ENCODE measurements around the gene ITK. TPM values are rescaled to one million over a fixed set of nuclear protein-coding genes. Genes with fewer than 3 reads are reported as not detected.

Gene ITK
- total RNA-seq, 1 donor from 2014 or later: not detected

DNA sequence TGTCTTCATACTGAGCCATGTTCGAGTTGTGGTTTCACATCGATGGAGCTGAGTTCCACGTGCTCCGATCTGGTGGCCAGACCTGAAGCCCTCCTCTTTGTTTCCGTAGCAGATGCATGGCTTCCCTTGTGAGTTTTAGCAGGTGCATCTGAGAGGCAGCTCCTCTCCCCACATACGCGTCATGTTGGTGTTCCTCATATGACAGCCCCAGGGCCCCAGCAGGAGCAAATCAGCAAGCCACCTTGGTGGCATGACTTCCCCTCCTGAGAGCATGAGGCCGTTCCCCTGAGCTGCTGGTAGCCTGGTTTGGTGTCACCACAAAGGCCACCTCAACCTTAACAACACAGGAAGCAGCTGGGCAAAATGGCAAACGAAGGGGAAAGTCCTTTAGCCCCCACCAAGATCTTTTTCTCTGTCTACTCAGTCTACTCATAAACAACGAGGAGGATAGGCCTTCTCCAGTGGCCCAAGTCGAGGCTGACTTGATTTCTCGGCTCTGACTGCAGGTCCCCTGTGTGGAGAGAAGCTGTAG lies 91.2 kb downstream of the ITK start:
- FAIRE-seq (no peak), DNase-seq (ENCODE audit: low spot score in 2 of 2) (no peak)

- DNase-seq (ENCODE audit: low spot score in 2 of 2): no peak
- no peak for FAIRE-seq
Observed at GRCh38 chr5:157273131-157273556, 92.5 kb downstream of the ITK start.

DNA sequence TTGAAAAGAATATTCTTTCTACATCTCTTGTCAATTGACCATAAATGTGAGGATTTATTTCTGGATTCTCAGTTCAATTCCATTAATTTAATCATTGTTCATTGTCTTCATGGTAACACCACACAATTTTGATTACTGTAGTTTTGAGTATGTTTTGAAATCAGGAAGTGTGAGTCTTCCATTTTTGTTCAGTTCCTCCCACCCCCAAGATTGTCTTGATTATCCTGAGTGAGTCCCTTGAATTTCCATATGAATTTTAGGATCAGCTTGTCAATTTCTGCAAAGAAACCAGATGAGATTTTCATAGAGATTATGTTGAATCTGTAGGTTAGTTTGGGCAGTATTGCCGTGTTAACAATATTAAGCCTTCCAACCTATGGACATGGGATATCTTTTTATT lies 94.8 kb downstream of the ITK start:
- DNase-seq (ENCODE audit: low spot score in 2 of 2) (no peak), FAIRE-seq (peak; percentile 23)

DNA sequence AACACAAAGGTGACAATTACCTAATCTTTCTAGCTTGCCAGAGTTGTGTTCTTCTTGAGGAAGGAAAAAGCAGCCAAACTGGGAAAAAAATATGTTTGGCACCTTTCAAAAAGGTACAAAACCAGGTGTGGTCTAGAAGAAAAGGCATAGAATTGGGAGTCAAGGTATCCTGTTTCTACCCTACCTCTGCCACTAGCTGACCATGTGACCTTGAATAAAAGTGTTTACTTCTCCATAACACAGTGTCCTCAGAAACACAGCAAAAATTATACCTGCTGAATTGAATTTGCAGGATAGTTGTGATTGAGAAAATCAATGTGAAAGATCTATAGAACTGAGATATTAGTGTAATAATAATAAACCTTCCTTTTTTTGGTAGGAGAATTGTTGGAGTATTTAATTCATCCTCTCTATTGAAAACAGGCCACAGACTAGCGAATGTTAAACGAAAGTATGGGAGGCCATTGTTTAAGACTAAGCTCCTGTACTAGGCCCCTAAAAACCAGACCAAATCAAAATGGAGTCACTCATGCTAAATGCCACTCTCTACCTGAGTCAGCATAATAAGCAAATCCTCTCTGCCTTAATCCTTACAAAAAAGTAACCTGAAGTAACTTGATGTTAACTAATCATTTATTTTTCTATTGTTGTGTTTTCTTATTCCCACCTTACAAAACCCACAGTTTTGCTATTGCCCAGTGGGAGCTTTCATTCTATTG lies 97.8 kb downstream of the ITK start:
- DNase-seq (ENCODE audit: low spot score in 2 of 2) (no peak), FAIRE-seq (no peak)

DNA sequence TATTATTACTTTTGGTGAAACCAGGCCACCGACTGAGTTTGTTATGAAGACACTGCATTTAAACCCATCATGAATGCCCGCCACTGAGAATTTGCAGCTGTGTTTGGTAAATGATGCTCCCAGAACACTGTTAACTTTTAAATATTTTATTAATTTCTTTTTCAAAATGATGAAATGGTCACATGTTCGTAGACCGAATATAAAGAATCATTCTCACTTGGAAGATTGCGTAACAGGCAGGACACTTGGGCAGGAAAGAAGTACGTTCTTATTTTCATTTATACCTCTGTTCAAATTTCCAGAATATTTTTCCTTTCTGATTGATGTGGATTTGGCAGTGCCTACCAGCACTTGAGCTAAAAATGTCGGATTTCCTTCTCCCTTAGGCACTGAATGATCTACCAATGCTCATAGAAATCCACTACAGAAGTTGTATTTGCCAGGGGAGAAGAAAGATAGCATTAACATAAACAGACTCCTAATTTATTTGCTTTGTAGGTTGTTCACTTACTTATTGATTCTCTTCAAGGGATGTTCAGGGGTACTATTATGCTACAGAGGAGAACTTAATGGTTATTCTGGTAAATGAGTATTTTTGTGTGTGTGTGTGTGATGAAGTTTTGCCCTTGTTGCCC lies 99.1 kb downstream of the ITK start:
- no peak for FAIRE-seq
- no peak for DNase-seq (ENCODE audit: low spot score in 2 of 2)

- FAIRE-seq (no peak), DNase-seq (ENCODE audit: low spot score in 2 of 2) (no peak)
Observed at GRCh38 chr5:157280927-157281326, 100.3 kb downstream of the ITK start.

- FAIRE-seq (no peak), DNase-seq (ENCODE audit: low spot score in 2 of 2) (no peak)
Observed at GRCh38 chr5:157282150-157282549, 101.5 kb downstream of the ITK start.

- FAIRE-seq: no peak
- no peak for DNase-seq (ENCODE audit: low spot score in 2 of 2)
Observed at GRCh38 chr5:157283434-157283833, 102.8 kb downstream of the ITK start.

DNA sequence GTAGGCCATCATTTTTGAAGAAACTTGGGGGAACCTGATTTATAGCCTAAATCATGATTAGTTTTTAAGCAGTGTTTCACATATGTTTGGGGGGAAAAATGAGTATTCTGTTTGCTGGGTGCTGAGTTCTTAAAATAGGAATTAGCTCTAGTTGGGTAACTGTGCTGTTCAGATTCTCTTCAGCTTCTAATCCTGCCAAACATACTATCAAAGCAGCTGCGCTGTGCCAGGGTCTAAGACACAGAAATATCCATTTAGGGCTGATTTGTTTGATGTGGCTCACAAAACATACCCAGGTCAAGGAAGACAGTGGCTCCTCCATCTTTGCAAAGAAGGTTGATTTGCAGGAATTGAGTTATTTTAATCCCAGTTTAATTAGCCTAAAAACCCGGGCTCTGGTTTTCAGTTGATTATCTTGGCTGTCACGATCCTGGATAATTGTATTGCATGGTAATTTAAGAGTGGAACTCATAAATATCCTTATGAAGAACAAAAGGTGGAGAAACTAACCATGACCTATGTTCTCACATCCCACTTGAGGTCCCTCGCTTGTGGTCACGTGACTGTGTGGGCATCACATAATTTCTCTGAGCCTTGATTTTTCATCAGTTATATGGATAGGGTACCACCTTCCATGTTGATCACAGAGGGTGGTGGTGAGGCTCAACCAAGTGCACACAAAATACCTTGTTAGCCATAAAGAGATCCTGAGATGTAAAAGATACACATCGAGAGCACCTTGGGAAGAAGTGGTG lies 104.0 kb downstream of the ITK start:
- FAIRE-seq (no peak), DNase-seq (ENCODE audit: low spot score in 2 of 2) (no peak)

GRCh38 chr5:157285310-157286035 lies 104.8 kb downstream of the ITK start:
- DNase-seq (ENCODE audit: low spot score in 2 of 2) (no peak), FAIRE-seq (no peak)

DNA sequence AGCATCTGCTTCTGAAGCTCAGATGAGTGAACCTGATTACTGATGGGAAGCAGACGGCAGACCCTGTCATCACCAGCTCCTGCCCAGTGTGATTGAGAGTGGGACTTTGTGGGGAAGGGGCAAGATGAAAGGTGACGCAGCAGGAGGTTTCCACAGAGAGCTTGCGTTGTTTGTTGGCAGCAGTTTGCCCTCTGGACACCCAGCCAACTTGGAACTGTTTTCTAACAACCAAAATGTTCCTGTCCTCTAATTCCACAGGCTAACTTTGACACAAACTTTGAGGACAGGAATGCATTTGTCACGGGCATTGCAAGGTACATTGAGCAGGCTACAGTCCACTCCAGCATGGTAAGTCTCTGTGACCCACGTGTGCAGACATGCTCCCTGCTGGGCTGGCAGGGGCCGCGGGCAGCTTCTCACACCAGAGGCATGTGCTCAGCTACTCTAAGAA lies 106.1 kb downstream of the ITK start:
- DNase-seq (ENCODE audit: low spot score in 2 of 2) (no peak), FAIRE-seq (no peak)

GRCh38 chr5:157288405-157289163 lies 107.9 kb downstream of the ITK start:
- FAIRE-seq (no peak), DNase-seq (ENCODE audit: low spot score in 2 of 2) (no peak)

- no peak for DNase-seq (ENCODE audit: low spot score in 2 of 2)
- FAIRE-seq: no peak
Observed at GRCh38 chr5:157289164-157289819, 108.7 kb downstream of the ITK start.

DNA sequence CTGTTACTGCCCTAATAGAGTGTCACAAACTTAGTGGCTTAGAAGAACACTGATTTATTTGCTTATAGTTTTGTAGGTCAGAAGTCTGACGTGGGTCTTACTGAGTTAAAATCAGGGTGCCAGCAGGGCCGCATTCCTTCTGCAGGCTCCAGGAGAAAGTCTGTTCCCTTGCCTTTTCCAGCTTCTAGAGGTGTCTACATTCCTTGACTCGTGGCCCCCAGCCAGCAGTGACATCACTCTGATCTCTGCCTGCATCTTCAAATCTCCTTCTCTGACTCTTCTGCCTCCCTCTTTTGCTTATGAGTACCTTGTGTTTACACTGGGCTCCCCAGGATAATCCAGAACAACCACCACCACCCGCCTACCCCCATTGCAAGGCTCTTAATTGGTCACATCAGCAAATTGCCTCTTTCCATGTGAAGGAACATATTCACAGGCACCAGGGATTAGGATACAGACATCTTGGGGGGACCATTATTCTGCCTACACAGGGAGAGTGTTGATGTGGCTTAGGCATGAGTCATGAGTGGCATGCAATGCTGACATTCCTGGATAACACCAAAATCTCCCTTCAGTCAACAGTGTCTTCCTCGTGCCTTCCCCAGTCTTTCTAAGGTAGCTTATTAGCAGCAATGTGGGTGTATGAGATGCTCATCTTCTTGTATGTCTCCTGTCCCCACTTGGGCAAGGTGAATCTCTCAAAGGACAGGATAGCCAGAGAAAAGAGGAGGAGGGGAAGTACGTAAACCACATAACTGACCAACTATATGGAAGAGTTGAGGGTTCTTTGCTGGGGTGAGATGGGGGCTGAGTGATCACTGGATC lies 109.7 kb downstream of the ITK start:
- no peak for FAIRE-seq
- DNase-seq (ENCODE audit: low spot score in 2 of 2): no peak

- DNase-seq (ENCODE audit: low spot score in 2 of 2) (no peak), FAIRE-seq (no peak)
Observed at GRCh38 chr5:157290981-157291711, 110.5 kb downstream of the ITK start.

- DNase-seq (ENCODE audit: low spot score in 2 of 2): no peak
- no peak for FAIRE-seq
Observed at GRCh38 chr5:157292599-157292998, 112.0 kb downstream of the ITK start.

DNA sequence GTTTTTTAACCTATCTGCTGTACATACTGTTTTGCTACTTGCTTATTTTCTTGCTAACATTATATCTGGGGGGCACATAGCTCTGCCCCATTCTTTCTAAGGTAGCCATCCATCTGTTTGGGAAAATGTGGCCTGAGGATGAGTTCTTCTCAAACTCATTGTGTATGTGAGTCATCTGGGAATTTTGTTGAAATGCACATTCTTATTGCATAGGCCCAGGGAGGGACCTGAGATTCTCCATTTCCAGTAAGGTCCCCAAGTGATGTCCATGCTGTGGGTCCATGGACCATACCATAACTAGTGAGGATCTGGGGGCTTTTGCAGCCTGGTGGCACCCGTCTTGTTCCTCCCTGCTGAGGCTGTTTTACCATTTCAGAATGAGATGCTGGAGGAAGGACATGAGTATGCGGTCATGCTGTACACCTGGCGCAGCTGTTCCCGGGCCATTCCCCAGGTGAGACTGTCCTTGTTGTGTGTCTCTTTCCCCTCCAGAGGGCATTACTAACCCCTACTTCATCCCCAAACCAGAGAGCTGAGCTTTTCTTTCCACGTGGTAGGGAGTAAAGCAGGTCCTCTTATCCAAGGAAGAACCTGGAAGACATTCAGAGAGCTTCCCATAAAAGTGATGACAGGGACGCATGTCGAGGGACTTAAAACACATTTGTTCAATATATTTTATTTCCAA lies 113.9 kb downstream of the ITK start:
- FAIRE-seq (no peak), DNase-seq (ENCODE audit: low spot score in 2 of 2) (no peak)
